HG03342 (cell line): ENCODE measurements around the gene ODAD4.

Experiments used
- ATAC-seq: cut with Tn5 transposase; IDR thresholded peaks from one replicate; pipeline ENCODE4 v1.9.1; 2021; ENCODE audit warnings: mild to moderate bottlenecking, moderate library complexity; ENCODE audit not compliant: unreplicated experiment

The ODAD4 gene

GRCh38 chr17:41970901-41971331 lies 40.5 kb downstream of the ODAD4 start:
- ATAC-seq: no peak

- ATAC-seq: no peak
Measured at GRCh38 chr17:41971721-41972523, 41.5 kb downstream of the ODAD4 start.

GRCh38 chr17:41972571-41973407 lies 42.4 kb downstream of the ODAD4 start:
- no peak for ATAC-seq

GRCh38 chr17:41973408-41973811 lies 43.0 kb downstream of the ODAD4 start:
- no peak for ATAC-seq

- no peak for ATAC-seq
Measured at GRCh38 chr17:41974031-41974430, 43.6 kb downstream of the ODAD4 start.

GRCh38 chr17:41974658-41975057 lies 44.2 kb downstream of the ODAD4 start:
- no peak for ATAC-seq

GRCh38 chr17:41975099-41976083 lies 45.0 kb downstream of the ODAD4 start:
- no peak for ATAC-seq

- no peak for ATAC-seq
Measured at GRCh38 chr17:41976142-41976768, 45.8 kb downstream of the ODAD4 start.

- ATAC-seq: no peak
Measured at GRCh38 chr17:41977991-41978390, 47.6 kb downstream of the ODAD4 start.

GRCh38 chr17:41982026-41982760 lies 51.8 kb downstream of the ODAD4 start:
- no peak for ATAC-seq

GRCh38 chr17:41984454-41984853 lies 54.0 kb downstream of the ODAD4 start:
- ATAC-seq: no peak

- no peak for ATAC-seq
Measured at GRCh38 chr17:41985919-41986318, 55.5 kb downstream of the ODAD4 start.

- no peak for ATAC-seq
Measured at GRCh38 chr17:41986634-41987033, 56.2 kb downstream of the ODAD4 start.

- no peak for ATAC-seq
Measured at GRCh38 chr17:41987642-41988041, 57.2 kb downstream of the ODAD4 start.

GRCh38 chr17:41988418-41988817 lies 58.0 kb downstream of the ODAD4 start:
- ATAC-seq: no peak

- no peak for ATAC-seq
Measured at GRCh38 chr17:41989702-41990419, 59.4 kb downstream of the ODAD4 start.

GRCh38 chr17:41992576-41992975 lies 62.2 kb downstream of the ODAD4 start:
- no peak for ATAC-seq

- no peak for ATAC-seq
Measured at GRCh38 chr17:41996855-41997164, 66.4 kb downstream of the ODAD4 start.

- ATAC-seq: no peak
Measured at GRCh38 chr17:41998497-41998896, 68.1 kb downstream of the ODAD4 start.
